Measurements from ENCODE around the gene ESPNL.

DNA sequence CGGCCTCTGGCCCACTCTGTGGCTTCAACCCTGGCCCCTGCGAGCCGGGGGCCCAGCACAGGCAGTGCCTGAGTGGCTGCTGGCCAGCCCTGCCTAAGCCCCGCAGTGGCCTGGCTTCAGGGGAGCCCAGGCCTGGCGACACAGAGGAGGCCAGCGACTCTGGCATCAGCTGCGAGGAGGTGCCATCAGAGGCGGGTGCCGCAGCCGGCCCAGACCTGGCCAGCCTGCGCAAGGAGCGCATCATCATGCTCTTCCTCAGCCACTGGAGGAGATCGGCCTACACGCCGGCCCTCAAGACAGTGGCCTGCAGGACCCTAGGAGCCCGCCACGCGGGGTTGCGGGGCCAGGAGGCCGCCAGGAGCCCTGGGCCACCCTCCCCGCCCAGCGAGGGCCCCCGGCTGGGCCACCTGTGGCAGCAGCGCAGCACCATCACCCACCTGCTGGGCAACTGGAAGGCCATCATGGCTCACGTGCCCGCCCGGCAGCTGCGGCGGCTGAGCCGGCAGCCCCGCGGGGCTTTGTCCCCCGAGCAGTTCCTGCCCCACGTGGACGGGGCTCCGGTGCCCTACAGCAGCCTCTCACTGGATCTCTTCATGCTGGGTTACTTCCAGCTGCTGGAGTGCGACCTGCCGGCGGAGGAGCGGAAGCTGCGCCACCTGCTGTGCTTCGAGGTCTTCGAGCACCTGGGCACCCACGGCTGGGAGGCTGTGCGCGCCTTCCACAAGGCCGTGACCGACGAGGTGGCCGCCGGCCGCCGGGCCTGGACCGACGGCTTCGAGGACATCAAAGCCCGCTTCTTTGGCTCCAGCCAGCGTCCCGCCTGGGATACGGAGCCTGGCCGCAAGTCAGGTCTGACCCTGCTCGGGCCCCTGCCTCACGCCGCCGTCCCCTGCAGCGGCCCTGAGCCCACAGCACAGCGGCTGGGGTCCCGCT lies 30.8 kb downstream of the ESPNL start:
- TF ChIP-seq, protein P1, sequence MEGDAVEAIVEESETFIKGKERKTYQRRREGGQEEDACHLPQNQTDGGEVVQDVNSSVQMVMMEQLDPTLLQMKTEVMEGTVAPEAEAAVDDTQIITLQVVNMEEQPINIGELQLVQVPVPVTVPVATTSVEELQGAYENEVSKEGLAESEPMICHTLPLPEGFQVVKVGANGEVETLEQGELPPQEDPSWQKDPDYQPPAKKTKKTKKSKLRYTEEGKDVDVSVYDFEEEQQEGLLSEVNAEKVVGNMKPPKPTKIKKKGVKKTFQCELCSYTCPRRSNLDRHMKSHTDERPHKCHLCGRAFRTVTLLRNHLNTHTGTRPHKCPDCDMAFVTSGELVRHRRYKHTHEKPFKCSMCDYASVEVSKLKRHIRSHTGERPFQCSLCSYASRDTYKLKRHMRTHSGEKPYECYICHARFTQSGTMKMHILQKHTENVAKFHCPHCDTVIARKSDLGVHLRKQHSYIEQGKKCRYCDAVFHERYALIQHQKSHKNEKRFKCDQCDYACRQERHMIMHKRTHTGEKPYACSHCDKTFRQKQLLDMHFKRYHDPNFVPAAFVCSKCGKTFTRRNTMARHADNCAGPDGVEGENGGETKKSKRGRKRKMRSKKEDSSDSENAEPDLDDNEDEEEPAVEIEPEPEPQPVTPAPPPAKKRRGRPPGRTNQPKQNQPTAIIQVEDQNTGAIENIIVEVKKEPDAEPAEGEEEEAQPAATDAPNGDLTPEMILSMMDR (IDR thresholded peaks at IDR 0.05) = no peak
- no peak for TF ChIP-seq POLR2AphosphoS5 (IDR thresholded peaks at IDR 0.05)

Measured in transverse colon (tissue), 4 donors.